Mucosa of gallbladder (tissue), 1 donor: ENCODE measurements around the gene FADS2. TPM values are rescaled to one million over a fixed set of nuclear protein-coding genes. Genes with fewer than 3 reads are reported as not detected.
A peak's percentile ranks its signal among the peaks of the same experiment; 100 is the strongest.

Experiments used
- DNase-seq: peaks from one replicate; pipeline ENCODE4 v3.0.0-alpha.2; 2020; ENCODE audit warnings: low spot score
- total RNA-seq: library from RNA; stranded (reverse); gene quantifications from one replicate; pipeline ENCODE4 v1.2.1, GENCODE V29; 2021
- donor health status: DM: no; HTN: no; CAD: no.

Gene FADS2
- total RNA-seq, 1 donor from 2014 or later = 34.5 TPM

GRCh38 chr11:61905801-61906521, 77.9 kb downstream of the FADS2 start:
- no peak for DNase-seq

GRCh38 chr11:61906522-61906909, 78.4 kb downstream of the FADS2 start:
- no peak for DNase-seq

- DNase-seq = no peak
Measured at GRCh38 chr11:61907282-61907681, 79.2 kb downstream of the FADS2 start.

GRCh38 chr11:61907871-61908729, 80.0 kb downstream of the FADS2 start:
- no peak for DNase-seq

GRCh38 chr11:61908730-61909316, 80.7 kb downstream of the FADS2 start:
- peak; percentile 51 for DNase-seq

GRCh38 chr11:61910187-61911127, 82.4 kb downstream of the FADS2 start:
- DNase-seq = no peak

GRCh38 chr11:61911128-61911700, 83.1 kb downstream of the FADS2 start:
- no peak for DNase-seq

GRCh38 chr11:61911701-61912529, 83.8 kb downstream of the FADS2 start:
- DNase-seq = no peak

GRCh38 chr11:61912530-61912898, 84.4 kb downstream of the FADS2 start:
- no peak for DNase-seq

- no peak for DNase-seq
Measured at GRCh38 chr11:61912991-61913698, 85.0 kb downstream of the FADS2 start.

- DNase-seq = no peak
Measured at GRCh38 chr11:61913699-61914395, 85.7 kb downstream of the FADS2 start.

- DNase-seq = no peak
Measured at GRCh38 chr11:61914471-61915171, 86.5 kb downstream of the FADS2 start.

GRCh38 chr11:61916737-61917333, 88.7 kb downstream of the FADS2 start:
- DNase-seq = no peak

Other genes starting within 250 kb of the FADS2 start
- 1.5 TPM for gene SYT7, start 247.2 kb upstream of the FADS2 start, total RNA-seq
- 10.6 TPM for gene DAGLA, start 147.9 kb upstream of the FADS2 start, total RNA-seq
- gene MYRF, start 75.7 kb upstream of the FADS2 start, total RNA-seq = 320 TPM
- 116 TPM for gene TMEM258, start 35.7 kb upstream of the FADS2 start, total RNA-seq
- gene FEN1, start 35.4 kb upstream of the FADS2 start, total RNA-seq = 7.7 TPM
- 23.4 TPM for gene FADS1, start 11.3 kb upstream of the FADS2 start, total RNA-seq
- gene FADS3, start 63.2 kb downstream of the FADS2 start, total RNA-seq = 22.6 TPM
- 12.1 TPM for gene RAB3IL1, start 89.3 kb downstream of the FADS2 start, total RNA-seq
- 2.8 TPM for gene BEST1, start 122.1 kb downstream of the FADS2 start, total RNA-seq
- gene FTH1, start 139.3 kb downstream of the FADS2 start, total RNA-seq = 2,359 TPM